ELR (cell line): Measurements from ENCODE around the gene AFF1.
"Not testable (repeated sequence)": the region's sequence is repeated elsewhere in the genome, so short reads cannot be mapped to it uniquely, and the experiment has no call there.

Source experiments
- DNase-seq: peaks from one replicate; pipeline ENCODE4 v3.0.0-alpha.2; 2015; ENCODE audit warnings: low read depth

The AFF1 gene

DNA sequence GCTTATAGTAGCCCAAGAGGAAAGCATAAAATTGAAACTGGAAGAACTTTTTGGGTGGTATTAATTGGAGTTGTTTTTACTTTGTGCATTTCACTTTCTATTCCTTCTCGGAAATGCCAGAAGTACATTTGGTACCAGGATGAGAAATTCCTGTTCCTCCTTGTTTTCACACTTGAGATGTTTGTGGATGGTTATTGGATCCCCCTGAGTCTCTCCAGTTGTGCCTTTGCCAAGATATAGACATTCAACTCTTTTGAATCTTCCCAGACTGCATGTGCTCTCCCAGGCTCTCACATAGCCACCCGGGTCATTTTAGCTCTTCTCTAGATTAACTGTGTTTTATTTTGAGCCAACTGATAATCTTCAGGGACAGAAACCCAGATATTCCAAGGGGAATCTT lies 120.5 kb downstream of the AFF1 start:
- no peak for DNase-seq

GRCh38 chr4:87056881-87057280 lies 122.1 kb downstream of the AFF1 start:
- no peak for DNase-seq

DNA sequence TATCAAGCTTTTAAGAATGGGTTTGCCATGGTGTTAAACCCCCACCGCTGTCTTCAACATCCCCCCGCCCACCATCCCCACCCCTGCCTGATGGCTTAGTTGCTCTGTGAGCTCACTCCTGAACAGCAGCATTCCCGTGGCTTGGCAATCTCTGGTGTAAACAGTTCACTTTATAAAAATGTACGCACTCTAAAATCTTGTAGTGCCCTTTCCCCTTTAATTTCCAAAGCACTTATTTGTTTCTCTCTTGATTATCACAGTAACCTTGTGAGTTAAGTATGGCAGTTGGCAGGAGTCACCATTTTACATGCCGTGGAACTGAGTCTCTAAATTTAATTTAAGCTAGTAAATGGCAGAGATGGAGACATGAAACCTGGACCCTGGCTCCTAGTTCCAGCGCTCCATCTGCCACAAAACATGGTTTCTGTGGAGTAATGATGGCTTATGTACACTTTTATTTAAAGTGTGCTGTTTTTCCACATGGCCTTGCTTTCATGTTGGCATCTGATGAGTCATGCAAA lies 123.1 kb downstream of the AFF1 start:
- DNase-seq, result no peak

DNA sequence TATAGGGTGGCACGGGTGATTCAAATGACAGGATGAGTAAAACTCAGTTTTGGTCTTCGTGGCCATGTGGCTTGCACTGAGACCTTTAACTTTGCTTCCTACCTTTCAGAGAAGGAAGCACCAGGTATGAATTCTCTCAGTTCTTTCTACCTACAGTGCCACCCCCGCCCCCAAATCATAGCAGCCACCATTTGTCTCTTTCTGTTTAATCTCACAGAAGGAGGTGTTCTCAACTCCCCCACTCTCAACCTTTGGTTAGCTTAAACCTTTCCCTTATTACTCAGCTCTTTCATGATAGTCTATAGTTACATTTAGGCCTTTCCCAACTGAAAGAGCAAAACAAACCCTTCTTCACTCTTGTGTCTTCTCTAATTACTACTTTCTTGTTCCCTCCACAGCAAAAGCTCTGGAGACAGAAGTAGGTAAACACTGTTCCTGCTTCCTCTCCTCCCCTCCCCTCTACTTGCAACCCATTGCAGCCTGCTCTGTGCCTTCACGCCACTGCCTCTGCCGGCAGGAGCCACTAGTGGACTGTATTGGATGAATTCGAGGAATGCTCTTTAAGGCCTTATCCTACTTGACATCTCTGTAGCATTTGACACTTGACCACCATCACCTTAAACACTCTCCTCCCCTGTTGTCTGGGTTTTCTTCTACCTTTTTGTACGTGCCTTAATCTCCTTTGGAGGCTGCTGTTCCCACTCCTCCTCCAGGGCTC lies 123.7 kb downstream of the AFF1 start:
- peak; percentile 23 for DNase-seq

DNA sequence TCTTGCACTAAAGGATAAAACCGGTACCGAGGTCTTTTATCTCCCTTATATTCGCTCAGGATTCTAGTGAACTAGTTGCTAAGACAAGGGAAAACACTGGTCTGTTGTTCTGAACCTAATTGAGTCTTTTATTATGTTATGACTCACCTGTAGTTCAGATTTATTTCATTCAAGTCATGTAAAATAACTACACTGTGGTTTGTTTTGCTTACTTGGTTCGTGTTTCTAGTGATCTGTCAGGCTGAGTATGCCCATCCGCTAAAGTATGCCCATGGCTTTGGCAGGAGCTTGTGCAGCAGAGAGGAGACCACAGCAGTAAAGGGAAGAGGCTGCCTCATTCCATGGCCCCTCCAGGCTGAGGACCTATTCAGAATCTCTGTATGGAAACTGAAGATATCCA lies 126.1 kb downstream of the AFF1 start:
- DNase-seq, result peak; percentile 89

GRCh38 chr4:87065021-87065420 lies 130.2 kb downstream of the AFF1 start:
- DNase-seq, result no peak

DNA sequence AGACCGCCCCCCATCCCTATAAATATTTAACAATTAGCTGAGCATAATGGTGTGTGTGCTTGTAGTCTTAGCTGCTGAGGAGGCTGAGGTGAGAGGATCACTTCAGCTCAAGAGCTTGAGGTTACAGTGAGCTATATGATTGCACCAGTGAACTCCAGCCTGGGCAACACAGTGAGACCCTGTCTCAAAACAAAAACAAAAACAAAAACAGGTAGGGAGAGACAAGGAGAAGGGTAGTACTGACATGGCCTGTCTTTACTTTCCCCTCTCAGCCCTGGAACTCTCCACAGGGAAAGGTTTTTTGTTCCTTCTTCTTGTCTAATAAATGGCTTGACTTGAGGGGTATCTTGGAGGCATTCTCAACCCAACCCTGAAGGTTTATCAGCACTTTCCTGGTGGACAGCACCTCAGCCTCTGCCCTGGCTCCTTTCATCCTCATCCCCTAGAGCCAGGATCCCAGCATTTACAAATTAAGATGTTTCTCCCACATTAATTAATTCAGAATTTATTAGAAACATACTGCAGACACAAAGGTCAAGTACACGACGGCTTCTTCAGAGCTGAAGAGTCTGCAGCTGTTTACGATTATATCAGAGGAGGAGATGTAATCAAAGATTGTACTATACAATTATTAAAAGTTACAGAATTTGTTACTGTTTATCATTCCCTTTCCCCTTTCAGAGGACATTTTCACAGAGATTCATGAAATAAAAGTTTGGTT lies 131.8 kb downstream of the AFF1 start:
- no peak for DNase-seq

DNA sequence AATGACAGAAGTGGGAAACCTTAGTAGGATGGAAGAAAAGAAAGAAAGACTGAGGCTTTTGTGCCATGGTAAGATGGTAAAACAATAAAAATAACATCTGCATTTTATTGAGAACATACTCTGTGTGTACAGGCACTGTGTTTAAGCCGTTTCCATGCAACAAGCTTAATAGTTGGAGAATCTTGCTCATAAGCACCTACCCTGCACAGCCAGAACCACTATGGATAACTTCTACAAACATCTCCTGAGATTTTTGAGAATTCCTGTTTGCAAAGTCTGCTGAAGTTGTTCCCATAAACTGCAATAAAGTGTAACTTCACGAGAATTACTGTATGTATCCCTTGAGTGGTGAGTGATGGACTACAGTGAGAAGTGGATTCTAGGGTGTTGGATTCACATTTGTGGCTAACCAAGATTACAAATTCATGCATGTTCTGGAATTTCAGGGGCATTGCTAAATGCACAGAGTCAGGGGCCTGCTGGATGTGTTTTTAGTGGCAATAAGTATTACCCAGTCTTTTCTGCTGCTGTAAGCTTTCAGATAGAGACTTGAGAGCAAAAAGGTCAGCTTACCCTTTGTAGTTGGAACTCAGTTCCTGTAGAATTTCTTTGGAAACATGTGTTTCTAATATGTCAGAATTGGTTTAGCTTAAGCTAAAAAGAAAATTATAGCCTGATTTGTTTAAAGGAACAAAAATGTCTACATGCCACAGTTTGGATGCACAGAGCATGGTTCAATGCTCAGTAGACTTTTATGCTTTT lies 132.5 kb downstream of the AFF1 start:
- DNase-seq, result no peak

DNA sequence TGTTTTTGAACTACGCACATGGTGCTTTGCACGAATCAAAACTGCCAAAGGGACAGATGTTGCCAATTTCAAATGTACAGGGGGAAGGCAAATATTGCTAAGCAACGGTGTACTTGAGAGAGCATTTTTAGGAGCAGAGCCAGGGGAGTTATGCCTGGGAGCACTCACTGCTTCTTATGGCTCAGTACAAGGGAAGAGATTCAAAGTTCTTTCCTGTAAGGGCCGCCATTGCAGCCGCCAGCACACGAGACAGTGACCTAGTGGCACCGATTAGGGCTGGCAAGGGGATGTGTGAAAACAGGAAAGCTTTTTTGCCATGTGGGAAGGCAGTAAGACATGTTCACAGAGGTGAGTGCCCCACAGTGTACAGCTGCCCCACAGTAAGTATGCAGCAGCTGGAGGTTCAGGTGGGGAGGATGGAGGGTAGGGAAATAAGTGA lies 133.8 kb downstream of the AFF1 start:
- DNase-seq, result no peak

- DNase-seq, result no peak
These were observed 134.4 kb downstream of the AFF1 start for GRCh38 chr4:87069037-87069742.

DNA sequence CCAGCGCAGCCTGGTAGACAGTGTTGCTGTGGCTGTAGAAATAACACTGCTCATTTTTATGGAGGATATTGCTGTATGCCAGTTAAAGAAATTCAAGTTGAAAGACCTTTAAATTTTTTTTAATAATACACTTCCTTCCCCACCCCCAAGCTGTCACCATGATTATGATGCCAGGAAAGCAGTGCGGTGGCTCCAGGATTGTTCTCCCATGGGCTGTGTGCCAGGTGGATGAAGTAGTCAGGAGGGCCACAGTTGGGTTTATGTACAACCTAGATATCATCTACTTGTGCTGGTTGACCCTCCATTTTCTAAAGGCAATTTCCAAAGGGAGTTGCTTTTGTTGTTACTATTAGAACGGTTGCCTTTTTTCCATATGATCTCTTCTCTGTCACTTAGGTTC lies 136.6 kb downstream of the AFF1 start:
- DNase-seq, result no peak

GRCh38 chr4:87072545-87072944 lies 137.7 kb downstream of the AFF1 start:
- DNase-seq, result not testable (repeated sequence)

- DNase-seq, result no peak
These were observed 138.6 kb downstream of the AFF1 start for GRCh38 chr4:87073199-87074120.

- DNase-seq, result no peak
These were observed 139.3 kb downstream of the AFF1 start for GRCh38 chr4:87074121-87074488.

DNA sequence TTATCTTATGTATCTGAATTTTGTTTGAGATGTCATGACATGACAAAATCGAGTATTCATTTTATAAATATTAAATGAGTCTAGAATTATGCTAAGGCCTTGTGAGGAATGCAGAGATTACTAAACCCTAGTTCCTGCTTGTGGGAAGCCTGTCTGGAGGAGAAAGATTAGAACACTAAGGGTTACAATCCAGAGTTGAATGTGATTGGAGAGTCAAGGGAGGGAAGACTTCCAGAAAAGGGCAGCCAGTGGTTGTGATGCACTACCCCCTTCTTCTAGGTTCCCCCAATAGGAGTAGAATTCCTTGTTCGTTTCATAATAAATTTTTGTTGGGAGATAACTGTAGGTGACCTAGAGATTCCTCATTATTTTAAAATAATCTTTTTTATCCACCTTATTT lies 141.1 kb downstream of the AFF1 start:
- no peak for DNase-seq

DNA sequence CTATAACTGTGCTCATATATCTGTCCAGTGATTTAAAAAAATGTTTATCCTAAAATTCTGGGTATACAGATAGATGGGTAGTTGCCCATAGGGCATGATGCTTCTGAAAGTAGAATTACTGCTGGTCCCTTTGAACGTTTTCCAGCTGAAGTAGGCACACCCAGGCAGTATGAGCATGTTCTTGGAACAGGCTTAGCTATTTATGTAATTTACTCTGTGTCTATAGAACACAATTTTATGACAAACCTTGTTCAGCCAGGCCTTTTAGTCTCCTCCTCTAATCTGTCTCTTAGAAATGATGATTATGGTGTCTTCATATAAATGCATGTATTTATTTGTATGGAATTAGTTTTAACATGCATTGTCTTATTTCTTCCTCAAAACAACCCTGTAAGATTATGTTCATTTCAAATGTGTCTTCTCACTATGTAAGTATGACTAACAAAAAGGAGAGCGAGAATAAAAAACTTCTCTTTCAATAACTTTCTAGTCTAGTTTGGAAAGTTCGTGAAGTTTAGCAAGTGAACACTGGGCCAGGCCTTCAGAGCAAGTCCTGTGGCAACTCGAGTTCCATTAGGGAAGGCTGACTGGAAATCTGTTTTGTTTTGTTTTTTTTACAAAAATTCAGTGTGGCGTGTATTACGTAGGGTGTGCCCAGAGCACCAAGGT lies 142.0 kb downstream of the AFF1 start:
- DNase-seq, result no peak

DNA sequence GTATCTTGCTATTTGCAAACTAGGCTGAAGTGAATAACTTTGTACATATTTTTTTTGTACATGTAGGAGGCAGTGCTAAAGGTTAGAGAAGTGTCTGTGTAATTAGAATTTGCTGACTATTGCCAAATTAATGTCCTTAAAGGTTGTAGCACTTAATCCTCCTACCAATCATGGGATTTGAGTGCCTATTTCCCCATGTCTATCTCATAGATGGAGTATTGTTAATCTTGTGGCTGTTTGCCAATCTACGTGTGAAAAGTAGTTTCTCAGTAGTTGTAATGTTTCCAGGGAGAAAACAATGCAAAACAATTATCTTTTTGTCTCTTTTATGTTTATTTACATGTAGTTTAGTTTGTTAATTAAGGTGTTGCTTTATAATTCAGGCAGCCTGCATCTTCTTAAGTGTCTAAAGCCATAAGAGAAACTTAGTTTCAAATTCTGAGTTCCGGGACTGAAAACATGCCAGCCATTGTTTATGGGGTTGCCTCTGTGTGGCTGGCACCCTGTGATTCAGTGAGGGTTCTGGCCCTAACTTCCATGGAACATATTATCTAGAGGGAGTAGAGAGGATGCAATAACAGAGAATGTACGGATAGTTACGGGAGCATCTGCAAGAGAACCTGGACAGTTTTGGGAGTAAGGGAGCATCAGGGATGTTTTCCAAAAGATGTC lies 143.2 kb downstream of the AFF1 start:
- no peak for DNase-seq

- DNase-seq, result no peak
These were observed 144.2 kb downstream of the AFF1 start for GRCh38 chr4:87078987-87079486.

DNA sequence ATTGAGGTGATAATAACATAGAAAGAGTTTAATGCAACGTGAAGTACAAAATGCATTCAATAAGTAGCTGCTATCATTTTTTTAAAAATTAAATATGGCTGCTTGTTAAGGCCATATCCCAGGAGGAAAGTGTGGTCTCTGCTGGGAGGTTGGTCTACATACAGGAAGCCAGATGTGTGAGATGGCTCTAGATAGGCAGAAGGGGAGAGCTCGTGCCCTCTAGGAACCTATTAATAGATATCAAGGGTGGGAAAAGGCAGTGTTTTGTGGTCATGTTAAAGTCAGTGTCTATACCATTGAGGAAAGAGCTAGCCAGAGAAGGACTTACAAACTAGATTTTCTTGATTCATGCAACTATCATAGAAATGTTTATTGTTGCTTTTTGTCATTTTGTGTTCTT lies 145.2 kb downstream of the AFF1 start:
- no peak for DNase-seq

DNA sequence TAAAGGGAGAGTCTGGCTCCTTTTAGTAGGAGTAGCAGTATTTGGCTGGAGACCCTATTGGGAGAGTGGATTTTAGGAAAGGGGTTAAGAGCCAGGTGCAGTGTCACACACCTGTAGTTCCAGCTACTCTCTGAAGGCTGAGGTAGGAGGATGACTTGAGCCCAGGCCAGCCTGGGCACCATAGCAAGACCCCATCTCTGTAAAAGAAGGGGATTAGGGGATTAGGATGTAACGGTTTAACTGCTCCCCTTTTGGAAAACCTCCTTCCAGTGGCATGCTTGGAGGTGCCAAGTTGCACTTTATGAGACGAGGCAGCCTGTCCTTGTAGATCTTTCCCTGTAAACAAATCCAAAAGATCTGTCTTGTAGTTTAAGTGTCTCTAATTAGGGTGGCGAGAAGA lies 145.7 kb downstream of the AFF1 start:
- no peak for DNase-seq
